GM19468 (cell line): ENCODE measurements around the gene EVPL.
"Not testable (repeated sequence)": the region's sequence is repeated elsewhere in the genome, so short reads cannot be mapped to it uniquely, and the experiment has no call there.

Experiments used
- ATAC-seq: cut with Tn5 transposase; IDR thresholded peaks from one replicate; pipeline ENCODE4 v1.9.1; 2021; ENCODE audit warnings: mild to moderate bottlenecking, moderate library complexity, moderate number of reproducible peaks; ENCODE audit not compliant: unreplicated experiment; ENCODE audit errors: extremely low read depth

The EVPL gene

GRCh38 chr17:75975187-75975586 lies 51.9 kb downstream of the EVPL start:
- not testable (repeated sequence) for ATAC-seq

- no peak for ATAC-seq
Measured at GRCh38 chr17:75970626-75971025, 56.5 kb downstream of the EVPL start.

DNA sequence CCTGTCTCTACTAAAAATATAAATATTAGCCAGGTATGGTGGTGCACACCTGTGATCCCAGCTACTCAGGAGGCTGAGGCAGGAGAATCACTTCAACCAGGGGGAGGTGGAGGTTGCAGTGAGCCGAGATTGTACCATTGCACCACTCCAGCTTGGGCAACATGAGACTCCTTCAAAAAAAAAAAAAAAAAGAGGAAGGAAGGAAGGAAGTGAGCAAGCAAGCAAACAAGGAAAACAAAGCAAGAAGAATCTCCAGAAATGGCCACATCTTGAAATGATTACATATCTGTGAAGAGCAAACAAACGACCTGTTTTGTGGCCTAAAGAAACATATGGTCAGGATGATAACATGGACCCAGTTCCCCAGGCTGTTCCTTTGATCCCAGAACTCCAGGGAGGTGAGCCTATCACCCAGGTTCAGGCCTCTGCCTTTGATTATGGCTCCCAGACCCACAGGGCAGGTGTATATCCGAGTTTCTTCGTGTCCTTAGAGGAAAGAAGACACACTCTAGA lies 57.0 kb downstream of the EVPL start:
- no peak for ATAC-seq

DNA sequence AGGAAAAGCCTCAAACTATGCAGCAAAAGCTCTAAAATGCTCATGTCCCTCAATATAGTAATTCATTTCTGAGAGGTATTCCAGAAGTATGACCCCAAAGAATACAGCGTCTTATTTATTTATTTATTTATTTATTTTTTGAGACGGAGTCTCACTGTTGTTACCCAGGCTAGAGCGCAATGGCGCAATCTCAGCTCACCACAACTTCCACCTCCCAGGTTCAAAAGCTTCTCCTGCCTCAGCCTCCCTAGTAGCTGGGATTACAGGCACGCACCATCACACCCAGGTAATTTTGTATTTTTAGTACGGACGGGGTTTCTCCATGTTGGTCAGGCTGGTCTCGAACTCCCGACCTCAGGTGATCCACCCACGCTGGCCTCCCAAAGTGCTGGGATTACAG lies 58.1 kb downstream of the EVPL start:
- not testable (repeated sequence) for ATAC-seq

DNA sequence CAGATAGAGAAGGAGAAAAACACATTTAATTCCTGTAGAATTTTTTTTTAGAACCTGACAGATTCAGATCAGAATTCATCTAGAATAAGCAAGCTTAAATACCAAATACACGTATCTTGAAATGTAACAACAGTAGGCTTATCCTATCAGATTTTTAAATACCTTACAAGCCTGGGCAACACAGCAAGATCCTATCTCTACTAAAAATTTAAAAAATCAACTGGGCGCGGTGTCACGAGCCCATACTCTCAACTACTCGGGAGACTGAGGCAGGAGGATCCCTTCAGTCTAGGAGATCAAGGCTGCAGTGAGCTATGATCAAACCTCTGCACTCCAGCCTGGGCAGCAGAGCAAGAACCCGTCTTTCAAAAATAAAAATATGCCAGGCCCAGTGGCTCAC lies 61.6 kb downstream of the EVPL start:
- no peak for ATAC-seq

DNA sequence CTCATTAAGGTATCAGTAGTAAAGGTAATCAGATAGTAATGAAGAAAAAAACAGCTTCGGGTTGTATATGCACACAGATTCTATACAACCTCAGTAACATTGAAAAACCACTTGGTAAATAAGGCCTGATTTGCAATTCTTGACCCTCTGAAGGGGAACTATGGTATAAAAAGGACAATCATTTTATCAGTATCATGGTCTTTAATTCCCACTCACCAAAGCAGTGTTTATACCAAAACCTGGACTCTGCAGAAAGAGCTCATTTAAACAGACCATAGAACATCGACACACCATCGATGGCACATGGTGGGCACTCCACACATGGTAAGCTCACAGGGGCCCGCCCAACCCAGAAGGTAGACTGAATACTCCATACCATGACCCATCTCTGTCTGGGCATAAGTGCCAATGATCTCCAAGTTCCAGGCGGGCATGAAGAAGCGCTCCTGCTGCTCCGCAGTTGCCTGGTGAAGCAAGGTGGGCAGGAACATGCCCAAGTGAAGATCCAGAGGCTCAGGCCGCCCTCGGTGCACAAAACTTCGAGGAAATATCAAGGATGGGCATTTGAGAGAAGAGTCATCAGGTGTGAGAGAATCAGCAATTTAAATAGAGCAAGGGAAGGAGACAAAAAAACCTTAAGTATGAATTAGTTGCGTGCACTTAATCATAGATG lies 67.1 kb downstream of the EVPL start:
- no peak for ATAC-seq

- ATAC-seq = no peak
Measured at GRCh38 chr17:75959051-75959838, 67.9 kb downstream of the EVPL start.
